HG02763 (cell line): ENCODE data around the gene SF3A2.

Experiments
- ATAC-seq: cut with Tn5 transposase; IDR thresholded peaks from one replicate; pipeline ENCODE4 v1.9.1; 2021; ENCODE audit warnings: mild to moderate bottlenecking, moderate library complexity; ENCODE audit not compliant: unreplicated experiment

Gene SF3A2

DNA sequence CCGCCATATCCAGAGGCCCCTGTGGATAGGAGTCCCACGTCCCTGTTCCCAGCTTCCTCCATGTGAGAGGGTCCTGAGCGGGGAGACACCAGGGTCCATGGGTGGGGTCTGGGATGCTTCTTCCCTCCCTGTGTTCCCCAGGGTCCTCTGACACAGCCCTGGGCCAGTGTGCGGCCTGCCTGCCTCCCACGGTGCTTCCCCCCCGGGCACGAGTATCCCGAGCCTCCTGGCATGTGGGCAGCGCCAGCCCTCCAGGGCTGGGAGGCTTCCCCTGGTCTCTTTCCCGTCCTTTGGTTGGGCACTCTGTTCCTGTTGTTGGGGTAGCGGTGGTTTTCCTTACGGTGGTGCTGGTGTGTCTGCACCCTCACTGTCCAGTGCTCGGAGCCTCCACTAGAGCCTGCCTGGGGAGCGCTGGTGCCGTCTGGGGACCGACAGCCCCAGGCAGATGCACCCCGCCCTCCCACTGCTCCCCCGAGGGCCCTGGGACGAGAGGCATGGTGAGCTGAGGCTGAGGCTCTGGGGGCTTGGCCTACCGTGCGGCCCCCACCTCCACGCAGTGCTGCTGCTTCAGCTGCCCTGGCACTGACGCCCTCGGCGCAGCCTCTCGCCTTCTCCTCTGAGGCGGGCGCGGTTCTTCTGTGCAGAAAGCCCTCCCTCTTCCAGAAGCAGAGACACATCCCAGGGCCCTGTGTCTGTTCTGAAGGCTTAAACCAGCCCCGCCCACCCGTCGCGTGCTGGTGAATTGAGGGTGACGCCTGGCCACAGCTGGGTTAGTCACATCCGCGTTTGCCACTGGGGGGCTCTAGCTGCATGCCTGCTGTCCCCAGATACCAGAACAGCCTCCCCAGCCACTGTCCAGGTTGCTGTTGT lies 28.4 kb upstream of the SF3A2 start:
- no peak for ATAC-seq

DNA sequence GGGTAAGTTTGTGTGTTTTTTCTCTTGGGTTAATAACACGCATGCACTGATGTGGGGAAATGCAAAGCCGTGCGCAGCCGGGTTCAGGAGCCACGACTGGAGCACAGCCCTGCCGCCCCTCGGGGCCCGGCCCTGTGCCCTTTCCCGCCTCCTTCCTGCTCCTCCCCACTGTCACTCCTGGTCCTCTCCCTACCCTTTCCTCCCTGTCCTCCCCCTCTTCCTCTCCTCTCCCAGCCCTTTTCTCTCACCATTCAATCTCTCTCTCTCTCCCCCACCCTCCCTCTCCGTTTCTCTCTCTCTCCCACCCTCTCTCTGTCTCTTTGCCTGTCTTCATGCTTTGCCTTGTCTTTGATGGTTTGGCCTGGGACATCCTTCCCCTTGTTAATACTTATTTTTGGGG lies 27.6 kb upstream of the SF3A2 start:
- no peak for ATAC-seq

GRCh38 chr19:2209408-2209807 lies 27.2 kb upstream of the SF3A2 start:
- ATAC-seq, result no peak

DNA sequence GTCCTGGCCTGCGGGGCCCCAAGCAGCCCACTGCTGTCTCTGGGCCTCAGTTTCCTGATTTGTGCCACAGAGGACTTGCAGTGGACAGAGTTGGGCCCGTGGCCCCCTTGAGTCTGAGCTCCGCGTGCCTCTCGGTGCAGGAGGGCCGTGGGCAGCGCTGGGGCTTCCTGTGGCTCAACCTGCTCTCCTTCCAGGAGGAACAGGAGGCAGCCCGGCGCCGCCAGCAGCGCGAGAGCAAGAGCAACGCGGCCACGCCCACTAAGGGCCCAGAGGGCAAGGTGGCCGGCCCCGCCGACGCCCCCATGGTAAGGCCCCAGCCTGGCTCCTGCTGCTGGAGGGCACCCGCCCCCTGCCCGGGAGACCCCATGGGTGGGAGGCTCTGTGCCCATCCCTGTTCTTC lies 26.4 kb upstream of the SF3A2 start:
- no peak for ATAC-seq

- ATAC-seq, result no peak
These were observed 25.5 kb upstream of the SF3A2 start for GRCh38 chr19:2210987-2211740.

DNA sequence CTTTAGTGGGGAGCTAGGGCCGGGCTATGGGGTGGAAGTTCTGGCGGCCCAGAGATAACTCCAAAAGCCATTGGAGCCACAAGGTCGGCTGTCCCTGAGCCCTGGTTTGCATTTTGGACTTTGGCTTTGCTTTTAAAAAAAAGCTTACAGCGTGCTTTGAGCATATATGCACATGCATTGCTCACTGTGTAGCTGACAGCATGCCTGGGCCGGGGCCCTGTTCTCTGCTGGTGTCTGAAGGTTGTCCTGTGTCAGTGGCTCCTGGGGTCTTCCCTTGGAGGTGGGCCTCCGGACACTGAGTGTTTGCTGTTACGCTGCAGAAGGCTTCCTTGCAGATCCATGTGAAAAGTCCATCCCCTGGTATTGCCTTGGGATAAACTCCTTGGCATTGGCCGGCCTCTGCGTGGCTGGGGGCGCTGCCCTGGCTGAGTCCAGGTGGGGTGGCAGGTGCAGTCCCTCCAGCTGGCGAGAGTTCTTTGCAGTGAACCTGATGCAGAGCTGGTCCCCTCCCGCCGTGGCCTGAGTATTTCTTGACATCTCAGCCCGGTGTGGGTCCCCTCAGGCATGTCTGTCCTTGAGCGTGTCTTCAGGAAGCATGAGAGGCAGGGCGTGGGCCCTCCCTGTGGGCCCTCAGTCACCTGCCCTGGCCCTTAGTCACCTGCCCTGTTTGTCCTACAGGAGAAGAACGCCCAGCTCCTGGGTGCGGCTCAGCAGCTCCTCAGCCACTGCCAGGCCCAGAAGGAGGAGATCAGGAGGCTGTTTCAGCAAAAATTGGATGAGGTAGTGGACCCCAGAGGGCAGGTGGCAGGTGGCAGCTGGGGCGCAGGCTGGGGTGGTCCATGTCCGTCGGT lies 23.5 kb upstream of the SF3A2 start:
- ATAC-seq, result no peak

- no peak for ATAC-seq
These were observed 22.8 kb upstream of the SF3A2 start for GRCh38 chr19:2213799-2214198.

GRCh38 chr19:2214251-2214650 lies 22.4 kb upstream of the SF3A2 start:
- ATAC-seq, result no peak

DNA sequence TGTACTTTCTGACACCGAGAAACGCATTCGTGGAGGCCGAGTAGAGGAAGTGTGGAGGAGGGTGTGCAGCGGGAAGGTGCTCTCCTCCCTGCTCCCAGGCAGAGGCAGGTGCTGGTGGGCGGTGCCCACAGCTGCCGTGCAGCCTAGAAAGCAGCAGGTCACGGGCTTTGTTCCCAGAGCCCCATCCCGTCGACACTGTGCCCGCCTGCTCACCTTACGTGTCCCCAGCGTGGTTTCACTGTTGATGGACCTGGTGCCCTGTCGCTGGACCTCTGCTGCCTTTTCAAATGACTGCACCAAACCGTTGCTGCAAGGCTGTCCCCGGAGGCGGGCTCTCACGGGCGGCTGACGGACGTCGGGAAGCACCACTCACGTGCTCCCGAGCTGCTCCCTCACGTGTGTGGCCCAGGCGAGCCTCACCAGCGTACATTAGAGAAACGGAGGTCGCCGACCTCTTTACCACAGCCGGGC lies 21.3 kb upstream of the SF3A2 start:
- ATAC-seq, result no peak

DNA sequence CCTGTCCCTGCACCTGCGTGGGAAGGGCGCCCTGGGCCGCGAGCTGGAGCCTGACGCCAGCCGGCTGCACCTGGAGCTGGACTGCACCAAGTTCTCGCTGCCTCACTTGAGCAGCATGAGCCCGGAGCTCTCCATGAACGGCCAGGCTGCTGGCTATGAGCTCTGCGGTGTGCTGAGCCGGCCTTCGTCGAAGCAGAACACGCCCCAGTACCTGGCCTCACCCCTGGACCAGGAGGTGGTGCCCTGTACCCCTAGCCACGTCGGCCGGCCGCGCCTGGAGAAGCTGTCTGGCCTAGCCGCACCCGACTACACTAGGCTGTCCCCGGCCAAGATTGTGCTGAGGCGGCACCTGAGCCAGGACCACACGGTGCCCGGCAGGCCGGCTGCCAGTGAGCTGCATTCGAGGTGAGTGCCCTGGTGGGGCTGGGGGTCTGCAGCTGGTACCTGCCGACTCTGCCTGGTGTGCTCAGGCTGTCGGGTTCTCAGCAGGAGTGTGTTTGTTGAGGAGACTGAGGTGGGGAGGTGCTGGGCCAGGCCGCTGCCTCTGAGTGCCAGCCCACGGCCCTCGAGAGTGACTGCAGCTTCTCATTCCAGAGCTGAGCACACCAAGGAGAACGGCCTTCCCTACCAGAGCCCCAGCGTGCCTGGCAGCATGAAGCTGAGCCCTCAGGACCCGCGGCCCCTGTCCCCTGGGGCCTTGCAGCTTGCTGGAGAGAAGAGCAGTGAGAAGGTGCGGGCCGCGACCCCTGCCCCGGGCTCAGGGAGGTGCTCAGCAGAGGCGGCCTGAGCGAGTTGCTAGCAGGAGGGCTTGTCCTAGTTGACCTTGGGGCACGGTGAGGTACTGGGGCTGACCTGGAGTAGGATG lies 20.0 kb upstream of the SF3A2 start:
- no peak for ATAC-seq

DNA sequence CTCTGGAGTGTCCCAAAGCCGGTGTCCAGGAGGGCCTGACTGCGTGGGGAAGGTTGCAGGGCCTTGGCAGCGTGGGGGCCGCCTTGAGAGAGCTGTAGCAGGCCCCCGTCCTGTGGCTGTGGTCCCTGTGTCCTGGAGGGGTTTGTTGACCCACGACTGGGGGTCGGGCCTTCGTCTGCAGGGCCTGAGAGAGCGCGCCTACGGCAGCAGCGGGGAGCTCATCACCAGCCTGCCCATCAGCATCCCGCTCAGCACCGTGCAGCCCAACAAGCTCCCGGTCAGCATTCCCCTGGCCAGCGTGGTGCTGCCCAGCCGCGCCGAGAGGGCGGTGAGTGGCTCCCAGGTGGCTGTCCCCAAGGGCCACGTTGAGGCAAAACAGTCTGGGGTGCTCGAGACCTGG lies 19.0 kb upstream of the SF3A2 start:
- ATAC-seq, result no peak

GRCh38 chr19:2219726-2220125 lies 16.9 kb upstream of the SF3A2 start:
- no peak for ATAC-seq

DNA sequence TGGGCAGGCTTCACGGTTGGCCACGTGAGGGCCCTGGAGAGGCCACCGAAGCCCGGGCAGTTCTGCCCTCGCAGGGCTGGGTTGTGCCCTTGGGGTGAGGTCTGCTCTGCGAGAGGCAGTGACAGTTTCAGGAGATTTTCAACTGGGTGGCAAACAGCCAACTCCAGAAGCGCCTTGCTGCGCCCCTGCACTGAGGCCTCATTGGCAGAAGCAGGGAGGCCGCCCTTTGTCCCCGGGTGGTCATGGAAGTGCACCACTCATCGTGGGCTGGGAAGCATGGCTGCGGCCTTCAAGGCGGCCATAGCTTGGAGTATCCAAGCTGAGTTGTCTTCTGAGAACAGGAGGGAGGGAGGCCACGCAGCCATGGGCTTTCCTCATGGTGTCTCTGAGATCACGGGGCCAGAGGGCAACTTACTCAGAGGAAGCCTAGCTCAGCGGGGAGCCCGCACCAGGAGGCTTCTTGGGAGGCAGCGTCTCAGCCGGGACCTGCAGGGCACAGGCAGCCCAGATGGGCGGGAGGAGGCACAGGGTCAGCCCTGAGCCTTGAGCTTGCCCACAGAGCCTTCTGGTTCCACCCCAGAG lies 15.3 kb upstream of the SF3A2 start:
- ATAC-seq, result no peak

DNA sequence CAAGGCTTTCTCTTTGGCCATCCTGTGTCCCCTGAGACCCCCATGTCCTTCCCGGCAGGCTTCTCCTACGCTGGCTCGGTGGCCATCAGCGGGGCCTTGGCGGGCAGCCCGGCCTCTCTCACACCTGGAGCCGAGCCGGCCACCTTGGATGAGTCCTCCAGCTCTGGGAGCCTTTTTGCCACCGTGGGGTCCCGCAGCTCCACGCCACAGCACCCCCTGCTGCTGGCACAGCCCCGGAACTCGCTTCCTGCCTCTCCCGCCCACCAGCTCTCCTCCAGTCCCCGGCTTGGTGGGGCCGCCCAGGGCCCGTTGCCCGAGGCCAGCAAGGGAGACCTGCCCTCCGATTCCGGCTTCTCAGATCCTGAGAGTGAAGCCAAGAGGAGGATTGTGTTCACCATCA lies 14.7 kb upstream of the SF3A2 start:
- no peak for ATAC-seq

- no peak for ATAC-seq
These were observed 13.2 kb upstream of the SF3A2 start for GRCh38 chr19:2223391-2223790.

DNA sequence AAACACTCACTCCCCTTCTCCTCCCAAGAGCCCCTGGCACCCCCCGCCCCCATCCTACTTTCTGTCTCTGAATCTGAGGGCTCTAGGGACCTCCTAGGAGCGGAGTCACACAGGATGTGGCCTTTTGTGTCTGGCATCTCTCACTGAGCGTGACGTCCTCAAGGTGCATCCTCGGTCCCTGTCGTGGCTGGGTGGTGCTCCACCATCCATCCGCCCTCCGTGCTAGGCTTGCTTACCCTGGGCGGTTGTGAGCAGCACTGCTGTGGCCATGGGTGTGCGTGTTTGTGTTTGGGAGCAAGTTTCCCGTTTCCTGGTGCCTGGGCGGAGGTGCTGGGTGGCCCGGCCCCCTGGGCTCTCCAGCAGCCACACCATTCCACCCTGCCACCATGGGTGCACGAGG lies 12.7 kb upstream of the SF3A2 start:
- no peak for ATAC-seq

DNA sequence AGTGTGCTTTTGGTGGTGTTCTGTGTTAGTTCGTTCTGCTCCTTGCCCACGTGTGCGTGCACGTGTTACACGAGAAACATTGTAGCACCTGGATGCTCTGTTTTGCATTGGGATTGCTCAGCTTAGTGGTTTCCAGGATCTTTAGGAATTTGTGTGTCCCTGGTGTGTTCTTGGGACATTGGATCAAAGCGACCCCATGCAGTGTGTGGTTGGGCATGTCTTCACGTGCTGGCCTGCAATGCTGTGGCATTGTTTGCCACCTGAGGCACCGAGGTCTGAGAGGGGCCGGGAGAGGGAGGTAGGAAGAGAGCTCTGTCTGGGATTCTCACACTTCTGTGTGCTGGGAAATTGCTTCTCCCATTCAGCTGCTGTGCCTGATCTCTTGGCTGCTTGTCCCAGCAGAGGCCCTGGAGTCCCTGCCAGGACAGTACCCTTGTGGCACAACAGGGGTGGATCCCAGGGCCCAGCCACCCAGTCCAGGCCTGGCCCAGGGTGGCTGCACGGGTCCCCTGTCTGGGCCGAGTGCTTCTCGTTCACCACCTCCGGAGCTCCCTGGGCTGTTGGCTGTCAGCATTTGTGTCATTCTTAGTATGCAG lies 11.8 kb upstream of the SF3A2 start:
- ATAC-seq, result no peak

DNA sequence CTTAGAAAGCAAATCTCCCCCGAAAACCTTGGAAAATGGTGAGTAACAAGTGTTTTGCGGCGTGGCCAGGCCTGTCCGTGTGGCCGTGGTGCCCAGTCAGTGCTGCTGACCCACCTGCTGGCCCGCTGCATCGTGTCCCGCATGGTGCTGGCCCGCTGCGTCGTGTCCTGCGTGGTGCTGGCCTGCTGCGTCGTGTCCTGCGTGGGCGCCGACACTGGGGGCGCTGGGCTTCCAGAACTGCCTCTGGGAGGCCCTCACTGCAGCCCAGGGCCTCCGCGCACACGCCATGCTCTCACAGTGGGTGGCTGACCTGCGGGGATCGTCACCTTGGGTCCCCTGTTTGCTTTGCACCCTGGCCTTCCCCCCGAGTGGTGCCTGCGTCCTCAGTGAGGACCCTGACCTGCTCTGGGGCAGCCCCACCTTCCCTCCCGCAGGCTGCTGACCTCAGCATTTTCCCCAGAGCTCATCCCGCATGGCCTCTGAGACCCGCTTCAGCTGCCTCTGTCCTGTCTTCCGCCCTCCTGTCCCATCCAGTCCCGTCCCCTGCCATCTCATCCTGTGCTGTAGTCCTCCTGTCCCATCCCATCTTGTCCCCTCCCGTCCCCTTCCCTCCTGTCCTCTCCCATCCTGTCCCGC lies 11.1 kb upstream of the SF3A2 start:
- ATAC-seq, result no peak
